NCI-H1092 (cell line): Measurements from ENCODE around the gene FBXO2.
A peak's percentile ranks its signal among the peaks of the same experiment; 100 is the strongest.
"Not testable (repeated sequence)": the region's sequence is repeated elsewhere in the genome, so short reads cannot be mapped to it uniquely, and the experiment has no call there.

Experiments used
- DNase-seq: peaks from one replicate; lab custom pipeline; 2025; lab: John Stamatoyannopoulos, UW

Gene FBXO2

DNA sequence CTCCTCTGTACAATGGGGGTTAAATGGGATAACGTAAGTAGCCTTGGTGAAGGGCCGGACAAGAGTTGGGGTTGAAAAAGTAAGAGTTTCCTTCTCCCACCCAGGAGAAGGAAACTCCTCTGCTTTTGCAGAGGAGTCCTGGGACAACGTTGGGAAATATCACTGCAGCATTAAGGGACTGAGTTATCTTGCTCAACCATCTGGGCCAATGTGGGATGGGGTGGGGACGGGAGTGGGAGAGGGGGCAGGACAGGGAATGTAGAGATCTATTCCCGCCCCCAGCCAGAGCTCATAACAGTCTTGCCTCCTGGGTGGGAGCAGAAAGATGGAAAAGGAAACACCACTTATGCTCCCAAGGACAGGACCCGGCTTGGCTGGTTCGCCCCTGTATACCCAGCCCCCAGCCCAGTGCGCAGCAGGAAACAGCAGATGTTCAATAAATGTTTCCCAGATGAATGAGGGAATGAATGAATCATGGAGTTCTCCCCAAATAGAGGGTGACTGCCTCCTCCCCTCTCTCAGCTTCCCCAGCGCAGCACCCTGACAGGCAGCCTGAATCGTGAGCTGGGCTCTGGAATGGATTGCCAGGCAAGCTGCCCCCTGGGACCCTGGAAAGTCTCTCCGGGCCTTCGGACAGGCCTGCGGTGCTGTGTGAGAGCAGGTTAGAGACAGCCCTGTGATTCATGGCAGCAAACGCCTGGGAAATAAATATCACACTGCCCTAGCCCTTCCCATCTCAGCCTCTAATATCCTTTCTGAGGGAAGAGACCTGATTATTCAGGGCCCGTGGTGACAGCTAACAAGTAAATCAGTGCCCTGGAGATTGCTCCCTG lies 24.8 kb downstream of the FBXO2 start:
- no peak for DNase-seq

DNA sequence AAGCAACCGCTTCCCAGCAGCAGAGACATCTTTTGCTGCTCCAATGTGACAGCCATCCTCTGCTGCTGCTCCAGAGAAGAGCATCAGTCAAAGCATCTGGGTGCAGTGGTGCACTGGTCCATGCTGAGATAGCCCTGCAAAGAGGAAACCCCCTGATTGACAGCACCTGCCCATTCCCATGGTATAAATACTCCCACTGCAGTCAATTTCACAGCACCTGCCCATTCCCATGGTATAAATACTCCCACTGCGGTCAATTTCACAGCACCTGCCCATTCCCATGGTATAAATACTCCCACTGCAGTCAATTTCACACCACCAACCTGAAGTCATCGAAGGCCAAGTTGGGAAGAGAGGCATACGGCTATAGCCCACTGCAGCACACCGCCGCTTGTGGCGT lies 25.5 kb downstream of the FBXO2 start:
- DNase-seq = no peak

DNA sequence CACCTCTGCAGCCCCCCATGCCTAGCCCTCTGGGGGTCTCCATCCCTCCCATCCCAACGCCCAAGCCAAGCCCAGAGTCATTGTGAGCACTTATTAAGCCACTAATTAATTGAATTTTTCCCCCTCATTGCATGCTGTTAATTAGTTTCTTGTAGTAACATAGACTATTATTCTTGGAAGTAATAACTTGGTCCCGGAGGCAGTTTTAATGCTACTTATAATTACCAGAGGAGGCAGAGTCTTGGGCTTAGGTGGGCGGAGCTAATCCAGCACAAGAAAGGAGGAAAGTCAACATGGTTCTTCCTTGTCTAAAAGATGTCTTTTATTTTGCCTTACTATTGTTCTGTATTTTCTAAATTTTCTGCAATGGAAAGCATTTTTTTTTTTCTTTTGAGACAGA lies 27.7 kb downstream of the FBXO2 start:
- no peak for DNase-seq

DNA sequence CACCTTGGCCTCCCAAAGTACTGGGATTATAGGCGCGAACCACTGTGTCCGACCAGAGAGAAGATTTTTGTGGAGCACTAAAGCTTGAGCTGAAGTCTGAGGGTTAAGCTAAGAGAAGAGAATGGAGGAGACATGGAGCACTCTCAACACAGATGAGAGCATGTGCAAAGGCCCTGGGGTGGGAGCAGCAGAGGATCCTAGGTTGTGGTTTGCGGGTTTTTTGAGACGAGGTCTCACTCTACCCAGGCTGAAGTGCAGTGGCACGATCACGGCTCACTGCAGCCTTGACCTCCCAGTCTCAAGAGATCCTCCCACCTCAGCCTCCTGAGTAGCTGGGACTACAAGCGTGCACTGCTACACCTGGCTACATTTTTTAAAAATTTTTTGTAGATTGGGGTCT lies 30.5 kb downstream of the FBXO2 start:
- no peak for DNase-seq

DNA sequence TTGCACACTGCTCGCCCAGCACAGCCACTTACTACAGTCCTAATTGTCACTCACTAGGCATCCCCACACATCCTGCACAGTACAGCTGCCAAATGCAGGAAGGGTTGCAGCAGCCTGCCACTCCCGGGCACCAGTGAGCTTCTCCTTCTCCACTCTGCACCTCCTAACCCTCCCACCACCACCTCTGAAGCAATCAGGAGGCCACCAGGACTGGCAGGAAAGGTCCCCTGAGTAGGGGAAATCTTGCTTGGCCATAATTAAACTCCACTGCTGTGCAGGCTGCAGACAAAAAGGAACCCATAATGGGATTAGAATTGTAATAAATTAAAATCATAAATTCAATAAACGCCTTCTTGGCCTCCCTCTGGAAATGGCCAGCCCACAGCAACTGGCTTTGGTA lies 31.8 kb downstream of the FBXO2 start:
- no peak for DNase-seq

DNA sequence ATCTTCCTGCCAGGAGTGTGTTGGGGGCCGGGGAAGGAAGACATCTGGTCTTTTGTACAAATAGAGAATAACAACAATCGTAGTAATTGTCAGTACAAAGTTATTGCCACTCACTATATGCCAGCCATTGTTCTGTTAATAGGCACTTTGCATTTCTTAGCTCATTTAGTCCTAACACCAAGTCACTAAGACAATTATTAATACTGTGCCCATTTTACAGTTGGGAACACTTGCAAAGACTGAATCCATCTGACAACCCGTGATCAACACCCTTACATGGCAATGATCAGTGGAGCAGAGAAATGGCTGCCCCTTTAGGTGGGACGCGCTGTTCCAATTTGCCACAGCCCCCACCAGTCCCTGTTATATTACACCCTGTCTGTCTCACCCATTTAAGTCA lies 33.3 kb downstream of the FBXO2 start:
- no peak for DNase-seq

DNA sequence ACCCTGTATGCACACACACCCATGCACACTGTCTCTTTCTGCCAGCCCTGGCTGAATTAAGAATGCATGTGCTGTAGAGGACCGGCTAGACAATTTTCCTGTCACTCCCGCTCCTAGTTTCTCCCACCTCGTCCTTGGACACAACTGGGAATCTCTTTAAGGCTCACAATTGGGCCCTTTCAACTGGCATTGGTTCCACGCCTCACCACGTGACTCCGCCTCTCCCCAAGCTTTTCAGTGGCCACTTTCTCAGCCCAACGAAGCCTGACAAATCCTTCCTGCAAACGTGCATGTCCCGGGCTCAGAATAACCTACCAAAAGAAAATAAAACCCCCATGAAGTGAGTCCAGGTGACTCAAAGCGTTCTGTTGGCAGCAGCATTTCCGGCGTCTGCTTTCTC lies 33.8 kb downstream of the FBXO2 start:
- no peak for DNase-seq

DNA sequence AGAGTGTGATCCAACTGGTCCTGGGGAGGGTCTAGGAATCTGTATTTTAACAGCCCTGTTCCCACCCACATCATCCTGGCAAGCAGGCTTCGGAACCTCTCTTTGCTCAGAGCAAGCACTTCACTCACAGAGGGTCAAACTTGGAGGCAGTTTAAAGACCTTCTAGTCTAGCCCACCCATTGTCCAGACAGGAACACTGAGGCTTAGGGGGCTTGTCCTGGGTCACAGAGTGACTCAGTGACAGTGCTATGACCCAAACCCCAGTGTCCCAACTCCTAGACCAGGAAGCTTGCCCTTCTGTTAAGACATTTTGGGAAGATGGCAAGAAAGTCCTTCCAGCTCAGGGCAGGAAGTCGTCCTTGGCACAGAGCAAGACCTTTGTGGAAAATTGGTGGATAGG lies 36.5 kb downstream of the FBXO2 start:
- DNase-seq = no peak

DNA sequence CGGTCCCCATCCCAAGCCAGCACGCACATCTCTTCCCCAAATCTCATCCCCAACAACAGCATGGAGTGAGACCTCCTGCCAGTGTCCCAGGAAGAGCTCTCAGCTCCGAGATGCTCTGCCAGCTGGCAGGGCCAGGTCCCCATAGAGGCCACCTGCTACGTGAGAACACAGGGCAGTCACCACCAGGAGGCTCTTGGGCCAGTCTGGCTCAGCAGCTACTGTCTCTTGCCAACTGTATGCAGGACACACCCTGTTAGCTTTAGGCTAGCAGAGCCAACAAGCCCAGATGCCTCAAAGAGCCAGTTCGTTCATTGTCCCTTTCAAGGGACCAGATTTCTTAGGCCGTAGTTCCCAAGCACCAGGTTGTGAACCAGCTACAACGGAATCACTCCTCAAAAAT lies 36.9 kb downstream of the FBXO2 start:
- peak; percentile 48 for DNase-seq

DNA sequence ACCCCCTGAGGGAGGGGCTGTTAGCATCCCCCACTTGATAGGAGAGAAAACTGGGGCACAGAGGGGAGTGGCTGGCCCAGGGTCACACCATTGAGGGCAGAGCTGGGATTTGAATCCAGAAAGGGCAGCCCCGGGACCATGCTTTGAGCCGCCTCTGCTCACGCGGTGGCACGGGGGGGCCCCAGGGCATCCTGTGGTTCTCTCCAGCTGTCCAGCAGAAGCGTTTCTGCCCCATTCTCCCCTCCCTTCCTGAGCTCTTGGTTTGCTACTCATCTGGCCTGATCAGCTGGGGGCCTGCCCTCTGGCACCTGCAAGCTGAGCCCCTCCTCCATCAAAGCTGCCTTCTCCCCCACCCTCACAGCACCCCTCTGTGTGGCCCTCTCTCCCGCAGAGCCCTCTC lies 37.5 kb downstream of the FBXO2 start:
- DNase-seq = no peak

DNA sequence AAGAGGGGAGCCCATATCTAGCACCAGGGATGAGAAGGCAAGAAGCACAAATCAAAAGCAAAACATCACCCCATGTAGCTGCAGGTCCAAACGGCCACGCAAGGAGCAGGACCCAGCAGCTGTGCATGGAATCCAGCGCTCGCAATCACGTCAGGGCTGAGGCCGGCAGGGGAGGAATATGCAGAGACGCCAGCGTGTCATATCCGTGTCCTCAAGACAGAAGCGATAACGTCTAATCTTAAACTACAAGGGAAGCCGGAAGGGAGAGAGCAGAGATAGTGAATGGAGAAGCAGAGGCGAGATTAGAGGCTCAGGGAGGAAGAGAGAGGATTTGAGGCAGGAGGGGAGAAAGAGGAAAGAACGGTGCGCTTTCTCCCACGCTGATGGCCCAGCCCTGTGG lies 39.1 kb downstream of the FBXO2 start:
- no peak for DNase-seq

DNA sequence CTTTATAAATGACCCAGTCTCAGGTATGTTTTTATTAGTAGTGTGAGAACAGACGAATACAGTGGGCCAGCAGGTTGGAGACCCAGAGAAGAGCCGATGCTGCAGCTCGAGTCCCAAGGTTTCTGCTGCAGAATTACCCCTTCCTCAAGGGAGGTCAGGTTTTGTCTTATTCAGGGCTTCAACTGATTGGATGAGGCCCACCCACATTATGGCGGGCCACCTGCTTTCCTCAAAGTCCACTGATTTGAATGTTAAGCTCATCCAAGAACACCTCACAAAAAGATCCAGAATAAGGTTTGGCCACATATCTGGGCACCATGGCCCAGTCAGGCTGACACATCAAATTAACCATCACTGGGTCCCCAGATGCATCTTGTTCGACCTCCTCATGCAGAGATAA lies 40.9 kb downstream of the FBXO2 start:
- no peak for DNase-seq

DNA sequence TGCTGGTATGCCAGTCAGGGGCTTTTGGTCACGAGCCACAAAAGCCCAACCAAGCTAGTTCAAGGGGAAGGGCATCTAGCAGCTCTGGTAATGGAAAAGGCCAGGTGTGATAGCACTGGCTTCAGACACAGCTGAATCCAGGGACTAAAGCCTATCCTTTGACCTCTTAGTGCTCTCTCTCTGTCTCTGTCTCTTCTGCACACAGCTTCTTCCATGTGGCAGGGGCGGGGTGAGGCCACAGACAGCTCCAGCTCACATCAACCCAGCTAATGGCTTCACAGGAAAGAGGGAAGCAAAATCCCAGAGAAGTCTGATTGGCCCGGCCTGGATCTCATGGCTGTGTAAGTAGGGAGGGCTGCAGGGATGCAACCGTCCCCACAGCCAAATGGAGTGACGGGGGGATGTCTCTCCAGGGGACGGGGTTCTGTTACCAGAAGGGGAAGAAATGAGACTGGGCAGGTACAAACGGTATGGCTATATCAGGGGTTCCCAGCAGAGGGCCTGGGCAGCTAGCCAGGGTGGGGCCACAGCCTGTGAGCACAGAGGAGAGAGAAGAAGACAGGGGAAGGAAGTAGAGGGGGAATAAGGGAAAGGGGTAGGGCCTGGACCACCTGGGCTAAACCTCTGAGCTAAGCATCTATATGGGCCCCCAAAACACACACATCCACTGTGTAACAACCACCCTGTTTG lies 42.4 kb downstream of the FBXO2 start:
- no peak for DNase-seq

DNA sequence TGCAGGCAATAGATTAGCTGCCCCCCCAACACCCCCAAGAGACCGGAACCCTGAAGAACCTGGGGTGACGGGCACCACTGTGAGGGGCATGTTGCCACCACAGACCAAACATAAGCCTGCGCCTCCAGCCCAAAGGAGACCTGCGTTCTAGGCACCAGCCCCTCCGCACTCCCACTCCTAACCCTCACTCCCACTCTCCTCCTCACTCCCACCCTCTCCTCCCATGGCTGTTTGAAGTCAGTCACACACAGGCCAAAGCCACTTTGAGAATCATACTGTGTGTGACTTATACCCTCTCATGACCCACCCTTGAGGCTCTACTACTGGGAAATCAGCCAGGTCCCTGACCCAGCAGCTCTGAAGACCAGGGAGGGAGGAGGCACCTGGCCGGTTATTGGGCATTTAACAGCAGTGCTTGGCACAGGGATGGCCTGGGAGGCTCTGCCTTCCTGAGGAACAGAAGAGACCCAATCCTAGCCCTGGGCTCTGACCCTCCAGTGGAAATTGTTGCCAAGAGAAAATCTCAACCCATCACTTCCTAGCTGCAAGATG lies 43.5 kb downstream of the FBXO2 start:
- peak; percentile 52 for DNase-seq

DNA sequence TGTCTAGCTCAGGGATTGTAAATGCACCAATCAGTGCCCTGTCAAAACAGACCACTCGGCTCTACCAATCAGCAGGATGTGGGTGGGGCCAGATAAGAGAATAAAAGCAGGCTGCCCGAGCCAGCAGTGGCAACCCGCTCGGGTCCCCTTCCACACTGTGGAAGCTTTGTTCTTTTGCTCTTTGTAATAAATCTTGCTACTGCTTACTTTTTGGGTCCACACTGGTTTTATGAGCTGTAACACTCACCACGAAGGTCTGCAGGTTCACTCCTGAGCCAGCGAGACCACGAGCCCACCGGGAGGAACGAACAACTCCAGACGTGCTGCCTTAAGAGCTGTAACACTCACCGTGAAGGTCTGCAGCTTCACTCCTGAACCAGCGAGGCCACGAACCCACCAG lies 44.9 kb downstream of the FBXO2 start:
- not testable (repeated sequence) for DNase-seq

DNA sequence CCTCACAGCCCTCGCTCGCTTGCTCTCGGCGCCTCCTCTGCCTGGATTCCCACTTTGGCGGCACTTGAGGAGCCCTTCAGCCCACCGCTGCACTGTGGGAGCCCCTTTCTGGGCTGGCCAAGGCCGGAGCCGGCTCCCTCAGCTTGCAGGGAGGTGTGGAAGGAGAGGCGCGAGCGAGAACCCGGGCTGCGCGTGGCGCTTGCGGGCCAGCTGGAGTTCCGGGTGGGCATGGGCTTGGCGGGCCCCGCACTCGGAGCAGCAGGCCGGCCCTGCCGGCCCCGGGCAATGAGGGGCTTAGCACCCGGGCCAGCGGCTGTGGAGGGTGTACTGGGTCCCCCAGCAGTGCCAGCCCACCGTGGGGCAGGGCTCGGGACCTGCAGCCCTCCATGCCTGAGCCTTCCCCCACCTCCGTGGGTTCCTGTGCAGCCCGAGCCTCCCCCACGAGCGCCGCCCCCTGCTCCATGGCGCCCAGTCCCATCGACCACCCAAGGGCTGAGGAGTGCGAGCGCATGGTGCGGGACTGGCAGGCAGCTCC lies 45.6 kb downstream of the FBXO2 start:
- not testable (repeated sequence) for DNase-seq

DNA sequence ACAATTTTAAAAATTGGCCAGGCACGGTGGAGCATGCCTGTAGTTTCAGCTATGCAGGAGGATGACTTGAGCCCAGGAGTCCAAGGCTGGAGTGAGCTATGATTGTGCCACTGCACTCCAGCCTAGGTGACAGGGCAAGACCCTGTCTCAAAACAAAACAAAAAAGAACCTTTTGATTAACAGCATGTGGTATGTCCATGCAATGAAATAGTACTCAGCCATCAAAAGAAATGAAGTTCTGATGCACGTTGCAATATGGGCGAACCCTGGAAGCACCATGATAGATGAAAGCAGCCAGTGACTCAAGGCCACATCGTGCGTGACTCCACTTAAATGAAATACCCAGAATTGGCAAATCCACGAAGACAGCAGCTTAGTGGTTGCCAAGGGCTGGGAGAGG lies 47.5 kb downstream of the FBXO2 start:
- DNase-seq = no peak

DNA sequence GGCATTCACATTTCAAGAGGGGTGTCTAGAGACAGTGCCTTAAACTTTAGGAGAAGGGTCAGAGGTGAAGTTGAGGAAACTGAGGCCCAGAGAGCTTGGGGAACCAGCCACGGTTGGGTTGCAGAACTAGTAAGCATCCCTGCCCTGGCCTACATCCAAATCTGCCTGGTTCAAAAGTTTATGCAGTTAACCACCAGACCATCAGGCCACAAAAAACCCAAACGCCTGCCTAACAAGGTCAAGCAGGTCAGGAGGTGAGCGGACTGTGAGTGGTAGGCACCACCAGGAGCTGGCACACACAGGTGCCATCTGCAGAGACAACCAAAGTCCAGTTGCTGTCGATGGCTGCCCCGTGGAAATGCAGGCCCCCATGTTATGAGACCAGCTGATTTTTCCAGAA lies 51.2 kb downstream of the FBXO2 start:
- no peak for DNase-seq

DNA sequence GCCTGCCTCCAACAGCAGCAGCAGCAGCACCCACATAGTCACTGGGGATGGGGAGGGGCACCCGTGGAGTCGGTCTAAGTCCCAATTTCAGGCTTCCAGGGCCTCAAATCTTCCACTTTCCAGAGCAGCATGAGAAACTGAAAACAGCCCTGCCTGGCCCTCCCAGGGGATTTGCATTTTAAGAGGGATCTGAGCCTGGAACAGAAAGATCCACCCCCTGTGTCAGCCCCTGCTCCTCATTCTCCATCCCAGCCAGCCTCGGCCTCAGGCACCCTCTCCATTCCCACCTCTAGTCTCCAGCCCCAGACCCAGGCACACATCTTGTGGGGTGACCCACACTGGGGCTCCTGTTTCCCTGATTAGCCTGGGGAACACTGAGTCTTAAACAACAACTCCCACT lies 51.8 kb downstream of the FBXO2 start:
- DNase-seq = no peak

DNA sequence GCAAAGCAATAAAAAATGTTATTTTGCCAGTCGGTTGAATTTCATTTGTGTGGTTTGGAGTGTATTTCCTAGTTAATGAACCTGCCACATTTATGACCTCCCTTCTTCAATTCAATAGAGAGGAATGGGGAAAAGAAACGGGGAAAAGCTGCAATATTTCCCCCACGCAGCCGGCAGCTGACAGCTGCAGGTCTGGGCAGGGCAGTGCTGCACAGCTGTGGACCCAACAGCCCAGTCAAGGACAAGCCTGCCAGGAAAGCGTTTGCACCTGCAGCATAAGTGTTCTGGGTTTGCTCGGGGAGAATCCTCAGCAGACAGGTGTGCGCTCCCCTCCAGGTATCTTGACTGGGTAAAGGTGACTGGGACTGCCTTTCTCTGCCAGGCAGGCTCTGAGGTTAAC lies 53.4 kb downstream of the FBXO2 start:
- peak; percentile 21 for DNase-seq

DNA sequence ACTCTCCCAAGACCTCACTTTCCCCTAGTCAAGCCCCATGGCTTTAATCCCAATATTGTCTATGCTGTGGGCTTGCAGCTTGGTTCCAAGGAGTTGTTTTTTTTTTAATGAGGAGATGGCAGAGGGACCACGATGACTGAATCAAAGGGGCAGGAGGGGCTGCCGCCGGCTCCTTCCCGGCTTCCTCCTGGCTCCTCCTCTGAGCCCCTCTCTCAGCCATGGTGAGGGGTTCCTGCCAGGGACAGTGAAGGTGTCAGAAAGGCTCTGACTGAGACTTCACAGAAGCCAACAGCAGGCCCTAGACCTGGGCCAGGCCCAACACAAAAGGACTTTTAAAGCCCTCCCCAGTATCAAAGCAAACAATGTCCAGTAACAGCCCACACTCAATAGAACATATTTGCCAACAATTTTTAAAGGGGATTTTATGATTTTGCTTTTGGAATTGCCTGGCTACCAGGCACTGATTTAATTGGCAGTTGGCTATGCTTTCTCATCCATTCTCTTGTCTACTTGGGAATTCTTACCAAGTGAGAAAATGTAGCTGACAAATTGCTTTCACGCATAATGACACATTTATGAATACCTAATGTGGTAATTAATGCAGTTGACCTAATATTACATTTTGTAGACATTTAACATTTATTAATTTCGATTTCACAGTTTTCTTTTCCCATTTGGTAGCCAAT lies 54.2 kb downstream of the FBXO2 start:
- no peak for DNase-seq

DNA sequence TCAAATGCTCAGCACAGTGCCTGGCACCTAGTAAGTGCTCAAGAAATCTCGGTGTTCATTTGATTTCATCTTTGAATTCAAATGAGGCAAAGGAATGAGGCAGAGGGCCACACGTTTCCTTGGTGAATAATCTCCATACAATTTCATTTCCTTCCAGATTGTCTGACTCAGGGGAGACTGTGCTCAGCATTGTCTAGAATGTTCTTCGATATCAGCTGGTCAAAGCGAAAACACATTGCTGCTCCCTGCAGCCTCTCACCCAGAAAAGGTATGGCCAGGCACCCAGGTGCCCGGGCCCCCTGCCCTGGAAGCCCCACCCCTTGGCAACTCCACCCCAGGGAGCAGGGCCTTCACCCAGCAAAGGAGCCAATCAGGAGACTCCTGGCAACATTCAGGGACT lies 55.8 kb downstream of the FBXO2 start:
- no peak for DNase-seq
